Panc1 (cell line): ENCODE data around the gene KISS1R. TPM values are rescaled to one million over a fixed set of nuclear protein-coding genes. Genes with fewer than 3 reads are reported as not detected.

Experiments
- ATAC-seq: fragments of 200-7000 bp; cut with Tn5 transposase; 2 replicates; pipeline ENCODE4 v1.9.1; 2020; ENCODE audit warnings: mild to moderate bottlenecking, moderate library complexity
- BruUV-seq: library from RNA; stranded (reverse); fragments of 400-500 nt; replicated peaks from 2 replicates; lab custom pipeline; 2021; lab: Mats Ljungman, UMichigan
- CTCF ChIA-PET: fragments of 300-600 bp; sonication (Branson Sonifier 250); formaldehyde crosslinking; loops from one replicate; lab custom pipeline; 2022; ENCODE audit warnings: antibody characterized with exemption; lab: Charles Lee
- POLR2A ChIA-PET: fragments of 300-600 bp; sonication (Branson Sonifier 250); formaldehyde crosslinking; loops from one replicate; lab custom pipeline; 2022; ENCODE audit warnings: antibody characterized with exemption; lab: Charles Lee
- DNase-seq: peaks from one replicate; pipeline ENCODE4 v3.0.0-alpha.2; 2010; ENCODE audit warnings: low read depth, low spot score
- H3K27ac ChIP-seq: 2 replicates; pipeline ENCODE4 v1.5.1; 2011; ENCODE audit warnings: mild to moderate bottlenecking, low read length, inconsistent platforms
- H3K27me3 ChIP-seq: fragments of 200-500 bp; sonication (Bioruptor generic); 2 replicates; pipeline ENCODE4 v1.6.0; 2014; ENCODE audit warnings: low read length, inconsistent platforms; ENCODE audit not compliant: control insufficient read depth, insufficient read depth
- H3K36me3 ChIP-seq: fragments of 200-500 bp; sonication (Bioruptor generic); 2 replicates; pipeline ENCODE4 v1.5.1; 2014; ENCODE audit warnings: inconsistent platforms, mild to moderate bottlenecking, low read length, moderate library complexity; ENCODE audit not compliant: control insufficient read depth, insufficient read depth
- H3K4me1 ChIP-seq: 2 replicates; pipeline ENCODE4 v1.5.1; 2011; ENCODE audit warnings: inconsistent platforms, mild to moderate bottlenecking, low read length, moderate library complexity; ENCODE audit not compliant: control insufficient read depth, insufficient read depth
- H3K4me3 ChIP-seq, 2 experiments: 2 replicates each; pipeline ENCODE4 v1.5.1; 2011 to 2012; ENCODE audit warnings: low read depth in 2 of 2, low read length in 2 of 2, mild to moderate bottlenecking in 2 of 2, inconsistent platforms in 1 of 2, moderate library complexity in 1 of 2
- H3K9me3 ChIP-seq: fragments of 200-500 bp; sonication (Bioruptor generic); 2 replicates; pipeline ENCODE4 v1.5.1; 2014; ENCODE audit warnings: low read depth, mild to moderate bottlenecking, inconsistent platforms, low read length, moderate library complexity; ENCODE audit not compliant: control insufficient read depth, insufficient read depth
- POLR2AphosphoS5 ChIP-seq: IDR thresholded peaks from 2 replicates; pipeline ENCODE4 v1.6.1; 2012; ENCODE audit warnings: mild to moderate bottlenecking, low read depth, low read length, moderate library complexity
- REST ChIP-seq, 2 experiments: IDR thresholded peaks; 2 replicates each; pipeline ENCODE4 v1.6.1; 2011 to 2012; ENCODE audit warnings: low read depth in 2 of 2, control low read depth in 1 of 2, low read length in 1 of 2, mild to moderate bottlenecking in 1 of 2, moderate library complexity in 1 of 2; ENCODE audit not compliant: insufficient read depth in 1 of 2
- SIN3A ChIP-seq: IDR thresholded peaks from 2 replicates; pipeline ENCODE4 v1.6.1; 2012; ENCODE audit warnings: low read depth, mild to moderate bottlenecking, low read length, moderate library complexity, borderline replicate concordance; ENCODE audit not compliant: insufficient read depth
- TCF7L2 ChIP-seq: IDR thresholded peaks from 2 replicates; pipeline ENCODE4 v1.6.1; 2011; ENCODE audit warnings: mild to moderate bottlenecking, low read depth, low read length, inconsistent platforms
- in situ Hi-C: cut with HindIII; loops from 2 replicates; pipeline ENCODE4 v1.10.0; 2016; ENCODE audit warnings: low sequenced_read_pairs, low pct_unique_long_range_greater_than_20kb
- intact Hi-C: fragments of 100-400 bp; cut with micrococcal nuclease; formaldehyde crosslinking; loops from one replicate; pipeline ENCODE4 v1.10.0; 2022; ENCODE audit not compliant: unreplicated experiment
- total RNA-seq: library from RNA; stranded (reverse); gene quantifications from one replicate; pipeline ENCODE4 v1.2.1, GENCODE V29; 2021; ENCODE audit not compliant: unreplicated experiment
- TF ChIP-seq, protein P1 (sequence below): fragments of 450-650 bp; IDR thresholded peaks from 2 replicates; pipeline ENCODE4 v1.5.1; 2017; ENCODE audit warnings: mild to moderate bottlenecking

Gene KISS1R
- total RNA-seq, 1 experiment from 2014 or later, result 0.92 TPM

DNA sequence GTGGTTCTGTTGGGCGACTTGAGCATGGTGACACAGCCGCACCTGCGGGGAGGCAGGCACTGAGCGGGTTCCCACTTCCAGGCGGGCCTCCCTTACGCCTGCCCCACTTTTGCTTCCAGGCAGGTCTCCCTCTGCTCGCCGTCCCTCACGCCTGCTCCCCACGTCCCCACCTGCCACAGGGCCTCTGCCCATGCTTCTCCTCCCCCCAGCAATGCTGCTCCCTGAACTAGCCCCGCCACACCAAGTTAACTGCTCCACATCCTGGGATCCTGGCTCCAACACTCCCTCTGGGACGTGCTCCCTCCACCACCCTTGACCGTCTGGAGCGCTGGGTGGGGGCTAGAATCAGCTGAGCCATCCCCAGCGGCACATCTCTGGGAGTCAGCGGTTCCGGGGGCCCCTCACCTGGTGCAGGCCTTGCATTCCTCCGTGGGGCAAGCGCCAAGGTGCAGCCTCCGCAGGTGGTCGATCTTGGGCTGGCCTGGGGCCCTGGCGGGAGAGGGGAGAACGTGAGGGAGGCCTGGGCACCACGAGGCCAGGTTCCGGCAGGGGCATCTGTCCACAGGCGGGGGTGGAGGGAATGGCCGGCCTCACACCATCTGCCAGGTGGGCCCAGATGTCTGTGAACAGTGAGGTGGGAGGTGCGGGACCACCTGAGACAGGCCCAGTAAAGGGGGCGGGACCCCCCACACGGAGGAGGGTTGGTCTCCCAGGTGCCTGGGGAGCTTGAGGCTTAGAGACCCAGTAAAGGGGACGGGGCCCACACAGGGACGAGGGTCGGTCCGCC lies 48.5 kb upstream of the KISS1R start:
- intact Hi-C loops (no loop called here), in situ Hi-C loops (no loop called here)
- TF ChIP-seq, protein P1, sequence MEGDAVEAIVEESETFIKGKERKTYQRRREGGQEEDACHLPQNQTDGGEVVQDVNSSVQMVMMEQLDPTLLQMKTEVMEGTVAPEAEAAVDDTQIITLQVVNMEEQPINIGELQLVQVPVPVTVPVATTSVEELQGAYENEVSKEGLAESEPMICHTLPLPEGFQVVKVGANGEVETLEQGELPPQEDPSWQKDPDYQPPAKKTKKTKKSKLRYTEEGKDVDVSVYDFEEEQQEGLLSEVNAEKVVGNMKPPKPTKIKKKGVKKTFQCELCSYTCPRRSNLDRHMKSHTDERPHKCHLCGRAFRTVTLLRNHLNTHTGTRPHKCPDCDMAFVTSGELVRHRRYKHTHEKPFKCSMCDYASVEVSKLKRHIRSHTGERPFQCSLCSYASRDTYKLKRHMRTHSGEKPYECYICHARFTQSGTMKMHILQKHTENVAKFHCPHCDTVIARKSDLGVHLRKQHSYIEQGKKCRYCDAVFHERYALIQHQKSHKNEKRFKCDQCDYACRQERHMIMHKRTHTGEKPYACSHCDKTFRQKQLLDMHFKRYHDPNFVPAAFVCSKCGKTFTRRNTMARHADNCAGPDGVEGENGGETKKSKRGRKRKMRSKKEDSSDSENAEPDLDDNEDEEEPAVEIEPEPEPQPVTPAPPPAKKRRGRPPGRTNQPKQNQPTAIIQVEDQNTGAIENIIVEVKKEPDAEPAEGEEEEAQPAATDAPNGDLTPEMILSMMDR, result no peak
- TF ChIP-seq POLR2AphosphoS5 (no peak), TCF7L2 (no peak), REST (IDR thresholded peaks at IDR 0.05; ENCODE audit: insufficient read depth in 1 of 2, low read depth in 2 of 2, low read length in 1 of 2) (no peak), SIN3A (no peak)
- no peak for ATAC-seq
- BruUV-seq, result no TSS peak
- Histone ChIP-seq H3K27me3 (no peaks in the 10 kb centered on the region), H3K27ac (no peak overlapping the region), H3K4me1 (peaks cover 5% of the 10 kb centered on the region; the same call in 1 of the 2 replicates), H3K4me3 (no peak overlapping the region), H3K36me3 (no peaks in the 10 kb centered on the region), H3K9me3 (no peaks in the 10 kb centered on the region)
- DNase-seq, result no peak
- ChIA-PET POLR2A (no interaction called here), CTCF (no interaction called here)

DNA sequence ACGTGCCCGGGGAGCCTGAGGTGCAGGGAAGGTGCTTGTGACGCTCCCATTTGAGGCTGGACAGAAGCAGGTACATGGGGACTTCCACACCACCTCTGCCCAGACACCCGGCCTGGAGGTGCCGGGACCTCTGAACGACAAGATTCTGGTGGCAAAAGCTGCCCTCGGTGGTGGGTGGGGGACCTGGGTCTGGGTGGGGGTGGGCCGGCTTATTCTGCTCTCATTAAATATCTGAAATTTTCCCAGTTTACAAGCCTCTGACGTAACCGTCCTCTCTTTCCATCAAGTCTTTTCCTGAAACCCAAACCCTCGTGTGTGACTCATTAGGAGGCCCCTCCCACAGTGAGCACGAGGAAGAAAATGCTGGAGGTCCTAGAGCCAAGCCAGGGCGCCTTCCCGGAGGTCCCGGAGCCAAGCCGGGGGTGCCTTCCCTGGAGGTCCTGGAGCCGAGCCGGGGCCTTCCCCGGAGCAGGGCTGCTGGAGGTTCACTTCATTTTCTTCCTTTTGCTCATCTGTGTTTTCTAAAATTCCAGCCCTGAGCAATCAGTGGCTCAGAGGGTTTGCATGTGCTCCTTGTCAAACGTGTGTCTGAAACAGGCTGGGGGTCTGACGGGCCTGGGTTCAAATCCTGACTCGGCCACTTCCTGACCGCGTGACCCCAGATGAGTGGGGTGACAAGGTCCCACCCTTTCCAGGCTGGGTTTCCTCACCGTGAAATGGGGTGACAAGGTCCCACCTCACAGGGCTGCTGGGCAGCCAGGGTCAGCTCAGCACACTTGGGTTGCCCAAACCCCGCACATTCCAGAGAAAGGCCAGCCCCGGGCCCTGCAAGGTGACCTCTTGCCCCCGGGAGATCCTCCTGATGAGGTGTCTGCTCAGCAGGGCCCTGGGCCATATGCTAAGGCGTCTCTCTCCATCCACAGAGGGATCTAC lies 47.6 kb upstream of the KISS1R start:
- no peak overlapping the region for H3K27ac ChIP-seq
- H3K9me3 ChIP-seq, result no peaks in the 10 kb centered on the region
- no peaks in the 10 kb centered on the region for H3K27me3 ChIP-seq
- in situ Hi-C loops (no loop called here), intact Hi-C loops (no loop called here)
- ATAC-seq (no peak), DNase-seq (no peak)
- TF ChIP-seq SIN3A (no peak), TCF7L2 (no peak), REST (IDR thresholded peaks at IDR 0.05; ENCODE audit: insufficient read depth in 1 of 2, low read depth in 2 of 2, low read length in 1 of 2) (no peak), POLR2AphosphoS5 (no peak)
- TF ChIP-seq, protein P1, result no peak
- BruUV-seq, result no TSS peak
- H3K4me3 ChIP-seq, result no peak overlapping the region
- no peaks in the 10 kb centered on the region for H3K36me3 ChIP-seq
- POLR2A ChIA-PET, result no interaction called here
- CTCF ChIA-PET, result no interaction called here
- H3K4me1 ChIP-seq, result peaks cover 5% of the 10 kb centered on the region; the same call in 1 of the 2 replicates
